Measurements from ENCODE around the gene THRB.

- TF ChIP-seq CTCF (IDR thresholded peaks at IDR 0.05; ENCODE audit: insufficient read depth, low read length, poor library complexity, severe bottlenecking), result no peak
- no peak for TF ChIP-seq EZH2phosphoT487 (conservative IDR thresholded peaks at IDR 0.05; ENCODE audit: low read length)
These were observed 269.8 kb downstream of the THRB start for GRCh38 chr3:24224666-24225384.

Data from SU-DHL-6 (cell line).